SU-DHL-6 (cell line): ENCODE results near the gene B3GALT6.

Source experiments
- H2AFZ ChIP-seq: fragments of 200-600 bp; sonication (generic); 2 replicates; pipeline ENCODE4 v1.6.1; 2014; ENCODE audit warnings: low read depth, mild to moderate bottlenecking, moderate library complexity, mixed read lengths, antibody characterized with exemption, low read length; ENCODE audit not compliant: severe bottlenecking
- H3F3A ChIP-seq: fragments of 200-600 bp; shearing (Covaris generic); 2 replicates; pipeline ENCODE4 v1.6.0; 2016; ENCODE audit warnings: antibody characterized with exemption, mild to moderate bottlenecking; ENCODE audit not compliant: insufficient read depth
- H3K27ac ChIP-seq: fragments of 200-600 bp; sonication (generic); 2 replicates; pipeline ENCODE4 v1.5.1; 2016; ENCODE audit warnings: low read depth, mild to moderate bottlenecking, low read length, moderate library complexity, mixed read lengths
- H3K27me3 ChIP-seq: fragments of 200-600 bp; sonication (generic), shearing (Covaris generic); 2 replicates; pipeline ENCODE4 v1.6.0; 2014; ENCODE audit warnings: mild to moderate bottlenecking, low read length
- H3K36me3 ChIP-seq: fragments of 200-600 bp; sonication (generic); 2 replicates; pipeline ENCODE4 v1.6.1; 2014; ENCODE audit warnings: mild to moderate bottlenecking, low read length, mixed read lengths
- H3K4me2 ChIP-seq: fragments of 300-600, 200-600 bp; shearing (Covaris generic), sonication (generic); 2 replicates; pipeline ENCODE4 v1.6.0; 2014; ENCODE audit warnings: low read length, low read depth, mild to moderate bottlenecking; ENCODE audit not compliant: poor library complexity, severe bottlenecking
- H3K4me3 ChIP-seq: fragments of 200-600 bp; sonication (generic); 2 replicates; pipeline ENCODE4 v1.5.1; 2014; ENCODE audit warnings: antibody characterized with exemption, low read length, mild to moderate bottlenecking, mixed read lengths; ENCODE audit not compliant: insufficient read depth, poor library complexity, severe bottlenecking
- H3K79me2 ChIP-seq: fragments of 200-600 bp; sonication (generic); 2 replicates; pipeline ENCODE4 v1.6.1; 2014; ENCODE audit warnings: mild to moderate bottlenecking, low read length, moderate library complexity; ENCODE audit not compliant: insufficient read depth
- H3K9ac ChIP-seq: fragments of 200-600 bp; sonication (generic); 2 replicates; pipeline ENCODE4 v1.7.0; 2014; ENCODE audit warnings: mild to moderate bottlenecking, low read length
- H3K9me2 ChIP-seq: fragments of 200-600 bp; sonication (generic); replicated peaks from 2 replicates; pipeline ENCODE4 v1.6.1; 2014; ENCODE audit warnings: low read length; ENCODE audit not compliant: insufficient read depth
- H3K9me3 ChIP-seq: fragments of 200-600 bp; sonication (generic); 2 replicates; pipeline ENCODE4 v1.6.1; 2014; ENCODE audit warnings: low read length, mixed read lengths; ENCODE audit not compliant: insufficient read depth
- H4K20me1 ChIP-seq: fragments of 200-600 bp; sonication (generic); 2 replicates; pipeline ENCODE4 v1.6.1; 2014; ENCODE audit warnings: low read depth, mild to moderate bottlenecking, antibody characterized with exemption, low read length, moderate library complexity, mixed read lengths
- EZH2phosphoT487 ChIP-seq: fragments of 200-600 bp; sonication (generic), shearing (Covaris generic); conservative IDR thresholded peaks from 2 replicates; pipeline ENCODE4 v1.6.1; 2018; ENCODE audit warnings: mild to moderate bottlenecking, antibody characterized with exemption, low read length, moderate library complexity, mixed read lengths
- TF ChIP-seq, protein P1 (sequence below): fragments of 200-600 bp; sonication (generic); IDR thresholded peaks from one replicate; pipeline ENCODE4 v1.5.1; 2017; ENCODE audit warnings: antibody characterized with exemption, mild to moderate bottlenecking, low read length, moderate library complexity; ENCODE audit not compliant: insufficient read depth, poor library complexity, severe bottlenecking

Gene B3GALT6

DNA sequence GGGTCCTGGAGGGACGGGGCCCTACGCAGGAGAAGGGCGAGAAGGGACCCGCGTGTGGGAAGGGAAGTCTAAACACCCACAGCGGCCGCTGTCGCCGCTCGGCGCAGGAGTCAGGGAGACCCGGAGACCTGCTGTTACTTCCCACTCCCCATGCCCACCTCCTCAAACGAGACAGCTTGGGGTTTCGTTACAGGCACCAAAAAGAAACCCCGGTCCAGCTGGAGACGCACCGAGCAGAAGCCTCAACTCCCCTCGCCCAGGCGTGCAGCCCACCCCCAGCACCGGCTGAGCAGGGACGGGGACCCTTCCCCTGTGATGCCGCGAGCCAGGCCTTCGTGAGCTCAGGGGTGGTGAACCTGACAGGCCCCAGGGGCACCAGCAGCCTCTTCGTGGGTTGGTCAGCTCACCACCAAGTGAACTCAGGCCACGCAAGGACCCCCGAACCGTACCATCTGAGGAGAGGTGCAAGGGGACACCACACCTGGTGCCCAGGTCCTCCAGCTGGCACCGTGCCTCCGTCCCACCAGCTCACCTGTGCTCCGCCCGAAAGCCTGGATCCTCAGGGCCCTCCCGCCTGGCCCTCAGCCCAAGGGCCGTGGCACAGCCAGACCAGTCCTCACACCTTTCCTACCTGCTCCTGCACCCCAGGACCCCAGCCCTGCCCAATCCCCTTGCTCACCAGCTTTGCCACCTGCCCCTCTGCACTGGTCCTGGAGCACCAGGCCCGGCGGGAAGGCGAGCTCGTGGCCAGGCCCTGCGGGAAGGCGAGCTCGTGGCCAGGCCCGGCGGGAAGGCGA lies 5.3 kb upstream of the B3GALT6 start:
- Histone ChIP-seq H3K27me3 (no peaks in the 10 kb centered on the region), H3F3A (no peaks in the 10 kb centered on the region), H4K20me1 (no peaks in the 10 kb centered on the region), H3K9me3 (no peaks in the 10 kb centered on the region), H3K4me2 (no peak overlapping the region), H3K27ac (no peak overlapping the region), H3K4me3 (no peak overlapping the region), H3K9ac (no peak overlapping the region), H2AFZ (no peak overlapping the region), H3K79me2 (peaks cover 42% of the 10 kb centered on the region), H3K9me2 (no peaks in the 10 kb centered on the region), H3K36me3 (no peaks in the 10 kb centered on the region)
- no peak for TF ChIP-seq EZH2phosphoT487
- TF ChIP-seq, protein P1, sequence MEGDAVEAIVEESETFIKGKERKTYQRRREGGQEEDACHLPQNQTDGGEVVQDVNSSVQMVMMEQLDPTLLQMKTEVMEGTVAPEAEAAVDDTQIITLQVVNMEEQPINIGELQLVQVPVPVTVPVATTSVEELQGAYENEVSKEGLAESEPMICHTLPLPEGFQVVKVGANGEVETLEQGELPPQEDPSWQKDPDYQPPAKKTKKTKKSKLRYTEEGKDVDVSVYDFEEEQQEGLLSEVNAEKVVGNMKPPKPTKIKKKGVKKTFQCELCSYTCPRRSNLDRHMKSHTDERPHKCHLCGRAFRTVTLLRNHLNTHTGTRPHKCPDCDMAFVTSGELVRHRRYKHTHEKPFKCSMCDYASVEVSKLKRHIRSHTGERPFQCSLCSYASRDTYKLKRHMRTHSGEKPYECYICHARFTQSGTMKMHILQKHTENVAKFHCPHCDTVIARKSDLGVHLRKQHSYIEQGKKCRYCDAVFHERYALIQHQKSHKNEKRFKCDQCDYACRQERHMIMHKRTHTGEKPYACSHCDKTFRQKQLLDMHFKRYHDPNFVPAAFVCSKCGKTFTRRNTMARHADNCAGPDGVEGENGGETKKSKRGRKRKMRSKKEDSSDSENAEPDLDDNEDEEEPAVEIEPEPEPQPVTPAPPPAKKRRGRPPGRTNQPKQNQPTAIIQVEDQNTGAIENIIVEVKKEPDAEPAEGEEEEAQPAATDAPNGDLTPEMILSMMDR = no peak

DNA sequence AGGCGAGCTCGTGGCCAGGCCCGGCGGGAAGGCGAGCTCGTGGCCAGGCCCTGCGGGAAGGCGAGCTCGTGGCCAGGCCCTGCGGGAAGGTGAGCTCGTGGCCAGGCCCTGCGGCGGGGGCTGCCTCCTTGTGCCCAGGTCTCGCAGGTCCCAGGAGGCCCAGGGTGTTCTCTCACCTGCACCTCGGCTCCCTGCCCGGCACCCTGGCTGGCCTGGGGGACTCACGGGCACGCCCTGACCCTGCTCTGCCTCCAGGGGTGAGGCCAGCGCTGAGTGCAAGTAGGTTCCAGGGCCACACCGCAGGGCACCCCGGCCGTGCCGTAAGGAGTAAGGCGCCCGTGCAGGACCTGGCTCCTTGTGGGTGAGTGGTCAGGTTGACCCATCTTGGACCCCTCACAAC lies 4.7 kb upstream of the B3GALT6 start:
- Histone ChIP-seq H4K20me1 (no peaks in the 10 kb centered on the region), H3F3A (no peaks in the 10 kb centered on the region), H3K9me2 (no peaks in the 10 kb centered on the region), H2AFZ (no peak overlapping the region), H3K79me2 (peaks cover 42% of the 10 kb centered on the region), H3K9me3 (no peaks in the 10 kb centered on the region), H3K4me2 (no peak overlapping the region), H3K36me3 (no peaks in the 10 kb centered on the region), H3K27me3 (no peaks in the 10 kb centered on the region), H3K9ac (no peak overlapping the region), H3K4me3 (no peak overlapping the region), H3K27ac (no peak overlapping the region)
- no peak for TF ChIP-seq EZH2phosphoT487
- TF ChIP-seq, protein P1 = no peak

DNA sequence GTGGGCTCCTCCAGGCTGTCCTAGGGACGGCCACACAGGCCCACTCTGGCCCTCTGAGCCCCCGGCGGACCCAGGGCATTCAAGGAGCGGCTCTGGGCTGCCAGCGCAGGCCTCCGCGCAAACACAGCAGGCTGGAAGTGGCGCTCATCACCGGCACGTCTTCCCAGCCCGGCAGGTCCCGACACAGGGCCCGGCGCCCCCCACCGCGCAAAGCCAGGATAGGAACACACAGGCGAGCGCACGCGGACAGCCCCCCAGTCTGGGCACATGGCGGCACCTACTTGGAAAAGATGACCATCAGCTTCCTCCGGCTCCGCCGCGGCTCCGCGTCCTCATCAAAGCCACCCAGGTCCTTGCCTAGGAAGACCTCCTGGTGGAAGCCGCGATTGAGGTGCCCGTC lies 3.9 kb upstream of the B3GALT6 start:
- no peaks in the 10 kb centered on the region for H3K9me2 ChIP-seq
- no peaks in the 10 kb centered on the region for H3F3A ChIP-seq
- no peak overlapping the region for H3K4me2 ChIP-seq
- H3K9ac ChIP-seq = no peak overlapping the region
- H4K20me1 ChIP-seq = no peaks in the 10 kb centered on the region
- H3K27me3 ChIP-seq = no peaks in the 10 kb centered on the region
- H3K27ac ChIP-seq = no peak overlapping the region
- H3K79me2 ChIP-seq = peaks cover 42% of the 10 kb centered on the region
- no peak for TF ChIP-seq EZH2phosphoT487
- TF ChIP-seq, protein P1 = no peak
- H3K36me3 ChIP-seq = no peaks in the 10 kb centered on the region
- H3K4me3 ChIP-seq = no peak overlapping the region
- no peak overlapping the region for H2AFZ ChIP-seq
- no peaks in the 10 kb centered on the region for H3K9me3 ChIP-seq
